K562 (cell line): ENCODE data around the gene S1PR1. TPM values are rescaled to one million over a fixed set of nuclear protein-coding genes. Genes with fewer than 3 reads are reported as not detected.

Experiments
- ATAC-seq: fragments of 200-7000 bp; cut with Tn5 transposase; 3 replicates; pipeline ENCODE4 v1.9.1; 2020; ENCODE audit warnings: moderate library complexity
- BruUV-seq: library from RNA; stranded (reverse); fragments of 400-500 nt; replicated peaks from 2 replicates; lab custom pipeline; 2021; lab: Mats Ljungman, UMichigan
- CTCF ChIA-PET: fragments of 300-600 bp; formaldehyde crosslinking; extraction: SDS; loops from one replicate; lab custom pipeline; 2021; ENCODE audit warnings: low intra/inter-chr PET ratio; lab: Yijun Ruan, JAX
- POLR2A ChIA-PET: fragments of 300-600, 350-650 bp; sonication (Branson Sonifier 250); formaldehyde crosslinking; extraction: SDS; loops from one replicate; lab custom pipeline; 2021; ENCODE audit warnings: antibody characterized with exemption, inconsistent platforms; lab: Yijun Ruan, JAX
- DNase-seq, 4 experiments: peaks; one replicate each; pipeline versions ENCODE4 v3.0.0 to v3.0.0-alpha.2; 2011 to 2018; ENCODE audit warnings: low spot score in 3 of 4, mixed read lengths in 3 of 4; ENCODE audit errors: extremely low read depth in 1 of 4
- FAIRE-seq: peaks from 2 replicates; lab custom pipeline; 2011; peaks lifted over from hg19 to GRCh38; lab: Jason Lieb, UNC
- H2AFZ ChIP-seq: 2 replicates; pipeline ENCODE4 v1.6.0; 2011; ENCODE audit warnings: low read depth, low read length, control low read depth, inconsistent platforms
- H3K27ac ChIP-seq: fragments of 200-600 bp; 3 replicates; pipeline ENCODE4 v1.8.0; 2011; ENCODE audit warnings: low read depth, mild to moderate bottlenecking, control low read depth, inconsistent platforms, low read length, moderate library complexity, mixed read lengths; ENCODE audit errors: extremely low read depth
- H3K27me3 ChIP-seq, 2 experiments: fragments of 300-600 bp in 1 of 2; 2 replicates in 1 of 2; 3 replicates in 1 of 2; pipeline versions ENCODE4 v1.6.0 to v1.8.0; 2011; ENCODE audit warnings: inconsistent platforms in 2 of 2, low read length in 2 of 2, mild to moderate bottlenecking in 1 of 2, mixed read lengths in 1 of 2, moderate library complexity in 1 of 2; ENCODE audit not compliant: control insufficient read depth in 2 of 2, insufficient read depth in 2 of 2
- H3K36me3 ChIP-seq: fragments of 300-600 bp; 3 replicates; pipeline ENCODE4 v1.8.0; 2011; ENCODE audit warnings: mild to moderate bottlenecking, low read length, inconsistent platforms; ENCODE audit not compliant: control insufficient read depth, insufficient read depth
- H3K4me1 ChIP-seq, 2 experiments: fragments of 200-600 bp in 1 of 2; replicated peaks in 1 of 2; 2 replicates in 1 of 2; 3 replicates in 1 of 2; pipeline versions ENCODE4 v1.5.1 to v1.8.0; 2011; ENCODE audit warnings: inconsistent platforms in 2 of 2, low read length in 2 of 2, mild to moderate bottlenecking in 1 of 2, mixed read lengths in 1 of 2, moderate library complexity in 1 of 2; ENCODE audit not compliant: control insufficient read depth in 2 of 2, insufficient read depth in 2 of 2
- H3K4me2 ChIP-seq: 2 replicates; pipeline ENCODE4 v1.6.1; 2011; ENCODE audit warnings: low read length, control low read depth, inconsistent platforms, mixed read lengths; ENCODE audit not compliant: insufficient read depth
- H3K4me3 ChIP-seq: fragments of 200-600 bp; sonication (generic), shearing (Covaris generic); 2 replicates; pipeline ENCODE4 v1.5.1; 2016; ENCODE audit warnings: control low read depth, inconsistent platforms
- H3K79me2 ChIP-seq: fragments of 200-600 bp; 3 replicates; pipeline ENCODE4 v1.8.0; 2011; ENCODE audit warnings: low read length, inconsistent platforms; ENCODE audit not compliant: control insufficient read depth, insufficient read depth
- H3K9ac ChIP-seq, 2 experiments: 2 replicates each; pipeline versions ENCODE4 v1.6.0 to v1.6.1; 2011; ENCODE audit warnings: low read depth in 2 of 2, low read length in 2 of 2, control low read depth in 1 of 2, inconsistent platforms in 1 of 2, mild to moderate bottlenecking in 1 of 2, mixed read lengths in 1 of 2; ENCODE audit not compliant: insufficient read depth in 1 of 2
- H3K9me1 ChIP-seq: one replicate; pipeline ENCODE4 v1.6.0; 2011; ENCODE audit warnings: inconsistent platforms, mild to moderate bottlenecking, low read length, moderate library complexity; ENCODE audit not compliant: control insufficient read depth, insufficient read depth
- H3K9me3 ChIP-seq: replicated peaks from 2 replicates; pipeline ENCODE4 v1.5.1; 2011; ENCODE audit warnings: low read depth, low read length, inconsistent platforms; ENCODE audit not compliant: control insufficient read depth, insufficient read depth
- H4K20me1 ChIP-seq: replicated peaks from 2 replicates; pipeline ENCODE4 v1.6.1; 2011; ENCODE audit warnings: low read length, inconsistent platforms, mixed read lengths; ENCODE audit not compliant: control insufficient read depth, insufficient read depth
- THRAP3 ChIP-seq: fragments of 450-650 bp; IDR thresholded peaks from 2 replicates; pipeline ENCODE4 v1.6.1; 2016; ENCODE audit warnings: mild to moderate bottlenecking, inconsistent platforms, borderline replicate concordance
- WGBS: fragments of 100-300 bp; shearing (Covaris generic); methylation state at CpG from one replicate; pipeline ENCODE4 v1.1.6; 2016; ENCODE audit warnings: low coverage, mixed read lengths; ENCODE audit not compliant: insufficient coverage; ENCODE audit errors: missing lambda C conversion rate; 5-methylcytosine and 5-hydroxymethylcytosine counted together
- in situ Hi-C: fragments of 300-500 bp; cut with MboI; formaldehyde crosslinking; loops from 4 replicates; pipeline ENCODE4 v1.15.0; 2018; ENCODE audit warnings: inconsistent platforms, mixed read lengths
- intact Hi-C: fragments of 100-400 bp; cut with micrococcal nuclease; formaldehyde crosslinking; loops from 2 replicates; pipeline ENCODE4 v1.14.2; 2022
- polyA plus RNA-seq, 8 experiments: library from polyadenylated mRNA; depleted of rRNA in 4 of 8; stranded (reverse) in 5 of 8; unstranded in 3 of 8; fragments of >200 nt; fragmentation: Nextera tagmentation in 2 of 8; fragmentation: Illumina TruSeq in 1 of 8; extraction: Ambion mirVana in 2 of 8; extraction: Trizol in 1 of 8; gene quantifications; 2 replicates each; pipeline versions ENCODE4 v1.2.1 to v1.2.3, GENCODE V29; 2011 to 2014; ENCODE audit warnings: inconsistent platforms in 1 of 8, missing spikeins in 1 of 8
- total RNA-seq, 7 experiments: library from RNA; depleted of rRNA in 6 of 7; stranded (reverse); fragments of >200 nt in 6 of 7; fragmentation: Illumina TruSeq in 2 of 7; extraction: Trizol in 2 of 7; gene quantifications; 2 replicates each; pipeline versions ENCODE4 v1.2.1 to v1.2.3, GENCODE V29; 2011 to 2021; ENCODE audit warnings: low replicate concordance in 1 of 7
- TF ChIP-seq, protein P1 (sequence below), 3 experiments: fragments of 200-800 bp in 1 of 3; fragments of 250-450 bp in 1 of 3; fragments of 450-650 bp in 1 of 3; sonication (Bioruptor Pico) in 1 of 3; sonication (Bioruptor generic) in 1 of 3; formaldehyde crosslinking in 1 of 3; IDR thresholded peaks; 2 replicates each; pipeline versions ENCODE4 v1.6.1 to v1.8.0; 2016 to 2022; ENCODE audit warnings: mild to moderate bottlenecking in 2 of 3, missing genetic modification characterization in 2 of 3, missing compliant biosample characterization in 1 of 3, moderate library complexity in 1 of 3

S1PR1 gene
- total and polyA plus RNA-seq, 9 of the 15 experiments (the other 6 are each of a cell fraction or from before 2014, with no cell fraction given): 0.22 to 1.2 (median 0.43) TPM

GRCh38 chr1:101280049-101280592 is 43.3 kb downstream of the S1PR1 start:
- H3K9me3 ChIP-seq: no peaks in the 10 kb centered on the region
- no peak overlapping the region for H3K4me3 ChIP-seq
- ChIA-PET CTCF (no interaction called here), POLR2A (interaction anchor here (0.6 to 2.2 kb wide), 2 partner anchors 8 to 12 kb away, joined by 3 to 8 read pairs; no protein-coding TSS in a partner anchor)
- H3K27ac ChIP-seq: no peak overlapping the region
- H3K79me2 ChIP-seq: no peaks in the 10 kb centered on the region
- intact Hi-C loops: loop anchor here (10.0 kb wide), 1 partner anchor 255 kb away; the partner anchor contains the start of gene DPH5
- H3K4me1 ChIP-seq: peaks cover 9 to 33% of the 10 kb centered on the region in 2 experiments
- no peak for ATAC-seq
- no peaks in the 10 kb centered on the region for H3K36me3 ChIP-seq
- FAIRE-seq: no peak
- 14% methylated on average over 1 of the region's 1 CpG for whole genome bisulfite sequencing
- H3K27me3 ChIP-seq: no peaks in the 10 kb centered on the region; a peak in 1 of 5 replicates
- no peak for DNase-seq
- H4K20me1 ChIP-seq: 0 out of 2 replicates have a peak, but pooled peaks cover 4% of the 10 kb centered on the region
- no peak overlapping the region for H3K4me2 ChIP-seq
- H3K9me1 ChIP-seq: no peaks in the 10 kb centered on the region
- no TSS peak for BruUV-seq
- no peak overlapping the region for H3K9ac ChIP-seq
- in situ Hi-C loops: loop anchor here (10.0 kb wide), 1 partner anchor 145 kb away; no protein-coding TSS in a partner anchor
- TF ChIP-seq, protein P1, sequence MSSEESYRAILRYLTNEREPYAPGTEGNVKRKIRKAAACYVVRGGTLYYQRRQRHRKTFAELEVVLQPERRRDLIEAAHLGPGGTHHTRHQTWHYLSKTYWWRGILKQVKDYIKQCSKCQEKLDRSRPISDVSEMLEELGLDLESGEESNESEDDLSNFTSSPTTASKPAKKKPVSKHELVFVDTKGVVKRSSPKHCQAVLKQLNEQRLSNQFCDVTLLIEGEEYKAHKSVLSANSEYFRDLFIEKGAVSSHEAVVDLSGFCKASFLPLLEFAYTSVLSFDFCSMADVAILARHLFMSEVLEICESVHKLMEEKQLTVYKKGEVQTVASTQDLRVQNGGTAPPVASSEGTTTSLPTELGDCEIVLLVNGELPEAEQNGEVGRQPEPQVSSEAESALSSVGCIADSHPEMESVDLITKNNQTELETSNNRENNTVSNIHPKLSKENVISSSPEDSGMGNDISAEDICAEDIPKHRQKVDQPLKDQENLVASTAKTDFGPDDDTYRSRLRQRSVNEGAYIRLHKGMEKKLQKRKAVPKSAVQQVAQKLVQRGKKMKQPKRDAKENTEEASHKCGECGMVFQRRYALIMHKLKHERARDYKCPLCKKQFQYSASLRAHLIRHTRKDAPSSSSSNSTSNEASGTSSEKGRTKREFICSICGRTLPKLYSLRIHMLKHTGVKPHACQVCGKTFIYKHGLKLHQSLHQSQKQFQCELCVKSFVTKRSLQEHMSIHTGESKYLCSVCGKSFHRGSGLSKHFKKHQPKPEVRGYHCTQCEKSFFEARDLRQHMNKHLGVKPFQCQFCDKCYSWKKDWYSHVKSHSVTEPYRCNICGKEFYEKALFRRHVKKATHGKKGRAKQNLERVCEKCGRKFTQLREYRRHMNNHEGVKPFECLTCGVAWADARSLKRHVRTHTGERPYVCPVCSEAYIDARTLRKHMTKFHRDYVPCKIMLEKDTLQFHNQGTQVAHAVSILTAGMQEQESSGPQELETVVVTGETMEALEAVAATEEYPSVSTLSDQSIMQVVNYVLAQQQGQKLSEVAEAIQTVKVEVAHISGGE (CRISPR knock-in tag; IDR thresholded peaks at IDR 0.05): peak in 1 of 3 experiments; percentile 79; a peak in 2 of 6 replicates
- TF ChIP-seq THRAP3: no peak
- H2AFZ ChIP-seq: no peak overlapping the region
